Measurements from ENCODE around the gene SULT1E1.

Gene SULT1E1, protein sequence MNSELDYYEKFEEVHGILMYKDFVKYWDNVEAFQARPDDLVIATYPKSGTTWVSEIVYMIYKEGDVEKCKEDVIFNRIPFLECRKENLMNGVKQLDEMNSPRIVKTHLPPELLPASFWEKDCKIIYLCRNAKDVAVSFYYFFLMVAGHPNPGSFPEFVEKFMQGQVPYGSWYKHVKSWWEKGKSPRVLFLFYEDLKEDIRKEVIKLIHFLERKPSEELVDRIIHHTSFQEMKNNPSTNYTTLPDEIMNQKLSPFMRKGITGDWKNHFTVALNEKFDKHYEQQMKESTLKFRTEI

DNA sequence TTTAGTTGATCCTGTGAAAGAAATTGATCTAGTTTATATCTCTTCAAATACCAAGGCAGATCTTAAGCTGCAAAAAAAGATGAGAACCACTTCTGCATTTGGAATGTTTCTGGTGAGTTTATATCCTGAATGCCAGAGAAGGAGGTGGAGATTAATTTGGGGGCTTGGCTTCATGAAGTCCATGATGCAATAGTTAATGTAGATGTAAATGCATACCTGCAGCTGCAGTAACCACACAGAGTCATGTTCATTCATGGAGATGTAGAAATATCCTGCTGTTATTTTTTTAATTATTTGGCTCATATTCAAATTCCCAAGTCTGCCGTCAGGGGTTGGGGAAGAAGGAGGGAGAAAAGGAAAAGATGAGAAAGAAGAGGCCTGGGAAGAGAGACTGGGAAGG, at the start of gene SULT1E1:
Gene SULT1E1, minus strand, starts transcription at position 94 of the 400 bp plus-strand sequence. CDS start 2,501 bp downstream, outside the sequence.
- Histone ChIP-seq H3K27me3 (ENCODE audit: control insufficient read depth, insufficient read depth, low read length) (no peaks in the 10 kb centered on the region), H3K27ac (ENCODE audit: low read depth, low read length) (no peak within 1 kb of the TSS)

GRCh38 chr4:69909195-69909594, 49.2 kb upstream of the SULT1E1 start:
- Histone ChIP-seq H3K4me1 (ENCODE audit: control insufficient read depth, insufficient read depth, low read length) (no peaks in the 10 kb centered on the region), H3K4me3 (ENCODE audit: low read depth, low read length) (no peak overlapping the region), H3K36me3 (ENCODE audit: control insufficient read depth, insufficient read depth, low read length) (no peaks in the 10 kb centered on the region), H3K9me3 (ENCODE audit: control insufficient read depth, insufficient read depth, low read length) (no peaks in the 10 kb centered on the region), H3K27ac (ENCODE audit: low read depth, low read length) (no peak overlapping the region), H3K27me3 (ENCODE audit: control insufficient read depth, insufficient read depth, low read length) (no peaks in the 10 kb centered on the region), H3K9ac (ENCODE audit: low read depth, low read length) (no peak overlapping the region)

More for the DNA sequence above, at the start of gene SULT1E1:
- no peaks in the 10 kb centered on the region for H3K9me3 ChIP-seq (ENCODE audit: control insufficient read depth, insufficient read depth, low read length)
- H3K9ac ChIP-seq (ENCODE audit: low read depth, low read length), result no peak within 1 kb of the TSS
- no peaks in the 10 kb centered on the region for H3K36me3 ChIP-seq (ENCODE audit: control insufficient read depth, insufficient read depth, low read length)
- peaks cover 4% of the 10 kb centered on the region; the same call in 1 of the 2 replicates for H3K4me1 ChIP-seq (ENCODE audit: control insufficient read depth, insufficient read depth, low read length)
- H3K4me3 ChIP-seq (ENCODE audit: low read depth, low read length), result no peak within 1 kb of the TSS

- Histone ChIP-seq H3K4me3 (ENCODE audit: low read depth, low read length) (no peak overlapping the region), H3K36me3 (ENCODE audit: control insufficient read depth, insufficient read depth, low read length) (no peaks in the 10 kb centered on the region), H3K27me3 (ENCODE audit: control insufficient read depth, insufficient read depth, low read length) (no peaks in the 10 kb centered on the region), H3K9me3 (ENCODE audit: control insufficient read depth, insufficient read depth, low read length) (no peaks in the 10 kb centered on the region), H3K9ac (ENCODE audit: low read depth, low read length) (no peak overlapping the region), H3K27ac (ENCODE audit: low read depth, low read length) (no peak overlapping the region), H3K4me1 (ENCODE audit: control insufficient read depth, insufficient read depth, low read length) (no peaks in the 10 kb centered on the region)
Measured at GRCh38 chr4:69907151-69907550, 47.2 kb upstream of the SULT1E1 start.

GRCh38 chr4:69896530-69897116, 36.7 kb upstream of the SULT1E1 start:
- Histone ChIP-seq H3K27me3 (ENCODE audit: control insufficient read depth, insufficient read depth, low read length) (no peaks in the 10 kb centered on the region), H3K36me3 (ENCODE audit: control insufficient read depth, insufficient read depth, low read length) (no peaks in the 10 kb centered on the region)

GRCh38 chr4:69894721-69895120, 34.8 kb upstream of the SULT1E1 start:
- Histone ChIP-seq H3K36me3 (ENCODE audit: control insufficient read depth, insufficient read depth, low read length) (no peaks in the 10 kb centered on the region), H3K9me3 (ENCODE audit: control insufficient read depth, insufficient read depth, low read length) (no peaks in the 10 kb centered on the region), H3K9ac (ENCODE audit: low read depth, low read length) (no peak overlapping the region), H3K4me1 (ENCODE audit: control insufficient read depth, insufficient read depth, low read length) (no peaks in the 10 kb centered on the region), H3K4me3 (ENCODE audit: low read depth, low read length) (no peak overlapping the region), H3K27me3 (ENCODE audit: control insufficient read depth, insufficient read depth, low read length) (no peaks in the 10 kb centered on the region), H3K27ac (ENCODE audit: low read depth, low read length) (no peak overlapping the region)

More at GRCh38 chr4:69896530-69897116, 36.7 kb upstream of the SULT1E1 start:
- no peak overlapping the region for H3K4me3 ChIP-seq (ENCODE audit: low read depth, low read length)
- no peaks in the 10 kb centered on the region for H3K4me1 ChIP-seq (ENCODE audit: control insufficient read depth, insufficient read depth, low read length)
- H3K9me3 ChIP-seq (ENCODE audit: control insufficient read depth, insufficient read depth, low read length), result no peaks in the 10 kb centered on the region
- H3K27ac ChIP-seq (ENCODE audit: low read depth, low read length), result no peak overlapping the region
- H3K9ac ChIP-seq (ENCODE audit: low read depth, low read length), result no peak overlapping the region

- H3K27me3 ChIP-seq (ENCODE audit: control insufficient read depth, insufficient read depth, low read length), result no peaks in the 10 kb centered on the region
- H3K36me3 ChIP-seq (ENCODE audit: control insufficient read depth, insufficient read depth, low read length), result no peaks in the 10 kb centered on the region
- H3K4me3 ChIP-seq (ENCODE audit: low read depth, low read length), result no peak overlapping the region
Measured at GRCh38 chr4:69894186-69894585, 34.2 kb upstream of the SULT1E1 start.

DNA sequence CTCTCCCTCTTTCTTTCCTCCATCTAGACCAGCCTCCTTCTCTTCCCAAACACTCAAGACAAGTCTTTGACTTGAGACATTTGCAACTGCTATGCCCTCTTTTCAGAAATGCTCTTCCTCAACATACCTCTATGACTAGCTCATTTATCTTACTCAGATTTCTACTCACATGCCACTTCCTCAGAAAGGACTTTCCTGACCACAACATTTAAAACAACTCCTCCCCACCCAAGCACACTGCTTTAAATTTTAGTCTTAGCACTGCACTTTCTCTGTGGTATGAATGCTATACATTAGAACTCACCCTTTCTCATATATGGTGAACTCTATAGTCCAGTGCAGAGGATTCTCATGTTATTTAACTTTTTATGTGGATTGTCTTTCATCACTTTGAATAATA, 28.4 kb upstream of the SULT1E1 start:
- Histone ChIP-seq H3K4me3 (ENCODE audit: low read depth, low read length) (no peak overlapping the region), H3K9me3 (ENCODE audit: control insufficient read depth, insufficient read depth, low read length) (no peaks in the 10 kb centered on the region; the same call in 1 of the 2 replicates), H3K36me3 (ENCODE audit: control insufficient read depth, insufficient read depth, low read length) (no peaks in the 10 kb centered on the region), H3K9ac (ENCODE audit: low read depth, low read length) (no peak overlapping the region), H3K27me3 (ENCODE audit: control insufficient read depth, insufficient read depth, low read length) (no peaks in the 10 kb centered on the region), H3K4me1 (ENCODE audit: control insufficient read depth, insufficient read depth, low read length) (no peaks in the 10 kb centered on the region), H3K27ac (ENCODE audit: low read depth, low read length) (no peak overlapping the region)

More at GRCh38 chr4:69894186-69894585, 34.2 kb upstream of the SULT1E1 start:
- Histone ChIP-seq H3K27ac (ENCODE audit: low read depth, low read length) (no peak overlapping the region), H3K9ac (ENCODE audit: low read depth, low read length) (no peak overlapping the region), H3K9me3 (ENCODE audit: control insufficient read depth, insufficient read depth, low read length) (no peaks in the 10 kb centered on the region), H3K4me1 (ENCODE audit: control insufficient read depth, insufficient read depth, low read length) (no peaks in the 10 kb centered on the region)

DNA sequence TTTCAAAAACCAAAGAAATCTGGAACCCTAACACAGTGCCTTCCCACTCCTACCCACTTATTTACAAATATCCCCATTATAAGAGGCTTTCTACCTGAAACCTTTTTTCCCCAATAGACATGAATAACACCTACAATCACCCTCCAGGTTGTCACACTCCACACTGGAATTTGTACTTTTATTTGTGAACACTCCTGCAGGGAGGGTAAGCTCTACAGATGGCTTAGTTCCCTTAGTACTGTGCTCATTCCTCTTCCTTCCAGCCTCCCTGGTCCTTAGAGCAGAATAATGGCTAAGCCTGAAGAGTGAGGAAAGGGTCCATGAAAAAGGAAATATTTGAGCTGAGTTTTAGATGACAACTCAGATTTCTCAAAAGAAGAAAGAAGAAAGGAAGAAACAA, 22.2 kb upstream of the SULT1E1 start:
- Histone ChIP-seq H3K27ac (ENCODE audit: low read depth, low read length) (no peak overlapping the region), H3K36me3 (ENCODE audit: control insufficient read depth, insufficient read depth, low read length) (no peaks in the 10 kb centered on the region), H3K27me3 (ENCODE audit: control insufficient read depth, insufficient read depth, low read length) (no peaks in the 10 kb centered on the region), H3K4me1 (ENCODE audit: control insufficient read depth, insufficient read depth, low read length) (no peaks in the 10 kb centered on the region), H3K4me3 (ENCODE audit: low read depth, low read length) (no peak overlapping the region), H3K9me3 (ENCODE audit: control insufficient read depth, insufficient read depth, low read length) (no peaks in the 10 kb centered on the region; the same call in 1 of the 2 replicates), H3K9ac (ENCODE audit: low read depth, low read length) (no peak overlapping the region)

GRCh38 chr4:69881173-69881773, 21.3 kb upstream of the SULT1E1 start:
- Histone ChIP-seq H3K9ac (ENCODE audit: low read depth, low read length) (no peak overlapping the region), H3K27me3 (ENCODE audit: control insufficient read depth, insufficient read depth, low read length) (no peaks in the 10 kb centered on the region), H3K36me3 (ENCODE audit: control insufficient read depth, insufficient read depth, low read length) (no peaks in the 10 kb centered on the region), H3K4me1 (ENCODE audit: control insufficient read depth, insufficient read depth, low read length) (no peaks in the 10 kb centered on the region), H3K9me3 (ENCODE audit: control insufficient read depth, insufficient read depth, low read length) (no peaks in the 10 kb centered on the region; the same call in 1 of the 2 replicates), H3K27ac (ENCODE audit: low read depth, low read length) (no peak overlapping the region), H3K4me3 (ENCODE audit: low read depth, low read length) (no peak overlapping the region)

- no peak overlapping the region for H3K9ac ChIP-seq (ENCODE audit: low read depth, low read length)
- H3K9me3 ChIP-seq (ENCODE audit: control insufficient read depth, insufficient read depth, low read length), result no peaks in the 10 kb centered on the region; the same call in 1 of the 2 replicates
- no peaks in the 10 kb centered on the region for H3K4me1 ChIP-seq (ENCODE audit: control insufficient read depth, insufficient read depth, low read length)
- H3K4me3 ChIP-seq (ENCODE audit: low read depth, low read length), result no peak overlapping the region
- H3K27me3 ChIP-seq (ENCODE audit: control insufficient read depth, insufficient read depth, low read length), result no peaks in the 10 kb centered on the region
- no peak overlapping the region for H3K27ac ChIP-seq (ENCODE audit: low read depth, low read length)
- no peaks in the 10 kb centered on the region for H3K36me3 ChIP-seq (ENCODE audit: control insufficient read depth, insufficient read depth, low read length)
Measured at GRCh38 chr4:69878250-69878649, 18.3 kb upstream of the SULT1E1 start.

DNA sequence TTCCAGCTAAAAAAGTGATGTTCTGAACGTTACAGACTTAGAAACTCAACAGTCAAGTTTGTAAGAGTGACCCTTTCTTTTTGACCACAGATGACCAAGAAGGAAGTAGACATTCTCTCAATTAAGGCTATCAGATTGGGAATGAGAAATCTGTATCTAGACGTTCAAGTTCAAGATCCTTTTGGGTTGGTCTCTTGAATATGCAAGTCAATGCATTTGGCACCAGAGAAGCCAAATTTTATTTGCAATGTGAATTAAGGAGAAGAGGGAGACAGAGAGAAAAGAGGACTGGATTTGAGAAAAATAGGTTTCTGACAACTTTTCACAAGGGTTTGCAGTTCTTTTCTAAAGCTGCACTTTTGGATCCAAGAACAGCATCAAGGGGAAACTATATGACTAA, 17.5 kb upstream of the SULT1E1 start:
- Histone ChIP-seq H3K36me3 (ENCODE audit: control insufficient read depth, insufficient read depth, low read length) (no peaks in the 10 kb centered on the region), H3K27ac (ENCODE audit: low read depth, low read length) (no peak overlapping the region), H3K27me3 (ENCODE audit: control insufficient read depth, insufficient read depth, low read length) (no peaks in the 10 kb centered on the region), H3K9ac (ENCODE audit: low read depth, low read length) (no peak overlapping the region), H3K4me1 (ENCODE audit: control insufficient read depth, insufficient read depth, low read length) (no peaks in the 10 kb centered on the region), H3K4me3 (ENCODE audit: low read depth, low read length) (no peak overlapping the region), H3K9me3 (ENCODE audit: control insufficient read depth, insufficient read depth, low read length) (no peaks in the 10 kb centered on the region)
